HCT116 (cell line): ENCODE data around the gene MAFG.

ENCODE experiments used
- CTCF ChIP-seq, 3 experiments: fragments of 200-600 bp in 1 of 3; sonication (generic) in 1 of 3; IDR thresholded peaks in 2 of 3; conservative IDR thresholded peaks in 1 of 3; 2 replicates each; pipeline ENCODE4 v1.5.1; 2012 to 2017; ENCODE audit warnings: low read depth in 2 of 3, low read length in 2 of 3, antibody characterized with exemption in 1 of 3, borderline replicate concordance in 1 of 3, control low read depth in 1 of 3, mild to moderate bottlenecking in 1 of 3, mixed read lengths in 1 of 3, mixed run types in 1 of 3, moderate library complexity in 1 of 3; ENCODE audit not compliant: insufficient read depth in 1 of 3
- EZH2phosphoT487 ChIP-seq: fragments of 200-600 bp; IDR thresholded peaks from 2 replicates; pipeline ENCODE4 v1.6.1; 2018; ENCODE audit warnings: antibody characterized with exemption, borderline replicate concordance

DNA sequence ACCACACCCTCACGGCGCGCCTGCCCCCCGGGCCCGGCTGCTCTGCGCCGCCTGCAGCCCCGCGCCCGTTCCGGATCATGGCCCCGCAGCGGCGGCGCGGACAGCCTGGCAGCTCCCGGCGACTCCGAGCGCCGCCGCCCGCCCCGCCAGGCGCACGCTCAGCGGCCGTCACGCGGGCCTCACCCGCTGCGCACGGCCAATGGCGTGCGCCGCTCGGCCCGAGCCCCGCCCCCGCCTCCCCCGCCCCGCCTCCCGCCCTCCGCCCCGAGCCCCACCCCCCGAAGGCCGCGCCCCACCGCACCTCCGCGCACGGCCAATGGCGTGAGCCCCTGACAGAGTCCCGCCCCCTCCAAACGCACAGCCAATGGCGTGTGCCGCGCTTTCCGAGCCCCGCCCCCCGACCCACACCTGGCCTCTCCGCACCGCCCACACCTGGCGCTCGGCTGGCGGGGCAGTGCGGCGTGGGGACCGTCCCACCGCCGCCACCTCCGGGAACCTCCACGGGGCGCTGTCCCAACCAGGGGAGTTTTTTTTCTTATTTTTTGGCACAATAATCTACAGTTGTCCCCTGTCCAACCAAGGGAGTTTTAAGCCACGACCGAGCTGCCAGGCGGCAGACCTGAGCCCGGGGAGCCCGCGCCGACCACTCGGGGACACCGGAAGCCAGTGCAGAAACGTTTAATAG is 16.1 kb downstream of the MAFG start, which contains the start of gene PCYT2:
- TF ChIP-seq CTCF (IDR thresholded peaks at IDR 0.05 in 2 of 3, conservative IDR thresholded peaks at IDR 0.05 in 1 of 3; ENCODE audit: borderline replicate concordance in 1 of 3, insufficient read depth in 1 of 3, low read depth in 2 of 3, low read length in 2 of 3) (peak in 2 of 3 experiments; percentile 39 to 51; a peak in 4 of 6 replicates), EZH2phosphoT487 (no peak)
